Endometrial microvascular endothelial cells (primary cell): ENCODE measurements around the gene DGKI. TPM values are rescaled to one million over a fixed set of nuclear protein-coding genes. Genes with fewer than 3 reads are reported as not detected.
"Not testable (repeated sequence)": the region's sequence is repeated elsewhere in the genome, so short reads cannot be mapped to it uniquely, and the experiment has no call there.

Source experiments
- in situ Hi-C: cut with HindIII; loops from 2 replicates; pipeline ENCODE4 v1.10.0; 2017; ENCODE audit warnings: low sequenced_read_pairs, low pct_unique_long_range_greater_than_20kb; ENCODE audit errors: inconsistent ontology term
- total RNA-seq: library from RNA; depleted of rRNA; stranded (reverse); fragments of >200 nt; gene quantifications from one replicate; pipeline ENCODE4 v1.2.3, GENCODE V29; 2015; ENCODE audit errors: inconsistent ontology term

DGKI gene
- total RNA-seq, 1 donor from 2014 or later = not detected

DNA sequence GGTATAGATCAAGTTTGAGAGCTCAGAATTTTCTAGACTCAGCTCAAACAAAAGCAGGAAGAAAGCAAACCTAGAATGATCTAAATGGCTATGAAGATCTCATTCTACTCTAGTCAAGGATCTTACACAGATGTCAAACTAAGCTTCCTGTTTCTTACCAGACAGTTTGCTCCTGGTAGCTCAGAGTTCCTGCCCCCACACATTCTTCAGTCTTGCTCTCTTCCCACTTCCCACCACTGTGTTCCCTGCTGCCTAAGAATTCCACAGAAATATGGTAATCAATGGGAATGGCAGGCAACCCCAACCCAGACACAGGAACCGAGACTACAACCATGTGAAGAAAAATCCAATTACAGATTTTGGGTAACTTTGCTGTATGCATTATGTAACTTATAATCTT, 369.8 kb downstream of the DGKI start:
- in situ Hi-C loops = no loop called here

DNA sequence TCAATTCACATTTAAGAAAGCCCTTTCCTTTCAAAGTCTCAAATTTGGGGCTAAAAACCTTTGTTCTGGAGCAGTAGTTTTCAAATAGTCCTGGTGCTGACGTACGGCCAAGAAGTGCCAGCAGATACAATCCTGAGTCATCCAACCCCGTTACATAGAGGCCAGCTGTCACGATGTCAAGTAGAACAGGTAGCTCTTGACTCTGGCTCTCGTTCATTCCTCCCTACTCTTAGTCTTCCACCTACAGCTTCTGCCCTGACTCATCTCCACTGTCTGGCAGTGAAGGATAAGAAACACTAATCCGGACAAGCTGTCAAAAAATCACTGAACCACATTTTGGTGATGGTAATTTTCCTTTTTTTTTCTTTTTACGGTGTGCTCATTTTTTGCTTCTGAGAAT, 370.8 kb downstream of the DGKI start:
- in situ Hi-C loops = no loop called here

DNA sequence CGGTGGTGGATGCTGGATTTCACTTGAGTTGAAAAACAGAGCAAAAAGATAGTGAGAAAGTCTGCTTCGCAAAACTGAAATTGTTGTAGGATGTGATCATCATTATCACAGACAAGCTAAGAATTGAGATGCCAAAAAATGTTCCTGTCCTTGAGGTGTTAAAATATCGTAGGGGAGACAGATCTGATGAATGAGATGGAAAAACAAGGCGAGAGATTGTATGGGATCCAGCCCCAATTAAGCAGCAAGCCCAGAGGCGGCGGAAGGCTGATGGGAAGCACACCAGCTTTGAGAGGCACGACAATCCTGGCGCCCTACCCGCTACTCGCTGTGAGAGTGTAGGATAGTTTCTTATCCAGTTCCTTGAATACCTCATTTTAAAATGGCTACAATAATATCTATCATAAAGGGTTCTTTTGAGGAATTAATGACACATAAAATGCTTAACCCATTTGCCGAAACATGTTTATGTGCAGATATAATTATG, 372.2 kb downstream of the DGKI start:
- in situ Hi-C loops = no loop called here

DNA sequence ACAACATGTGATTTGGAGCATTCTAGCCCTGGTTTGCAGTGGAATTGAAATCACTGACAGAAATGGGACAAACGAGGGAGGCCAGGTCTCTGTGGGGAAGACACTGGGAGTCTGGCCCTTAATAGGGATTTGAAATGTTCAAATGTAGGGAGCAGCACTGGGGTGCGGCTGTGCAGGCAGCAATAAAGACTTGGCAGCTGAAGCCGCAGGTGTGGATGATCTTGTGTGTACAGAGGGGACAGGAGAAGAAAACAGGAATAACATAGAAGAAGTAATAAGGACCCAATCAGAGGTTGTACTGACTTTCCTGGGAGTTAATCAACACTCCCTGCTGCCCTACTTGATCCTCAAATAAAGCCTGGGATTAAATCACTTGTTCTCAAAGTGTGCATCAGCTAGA, 375.6 kb downstream of the DGKI start:
- in situ Hi-C loops = no loop called here

DNA sequence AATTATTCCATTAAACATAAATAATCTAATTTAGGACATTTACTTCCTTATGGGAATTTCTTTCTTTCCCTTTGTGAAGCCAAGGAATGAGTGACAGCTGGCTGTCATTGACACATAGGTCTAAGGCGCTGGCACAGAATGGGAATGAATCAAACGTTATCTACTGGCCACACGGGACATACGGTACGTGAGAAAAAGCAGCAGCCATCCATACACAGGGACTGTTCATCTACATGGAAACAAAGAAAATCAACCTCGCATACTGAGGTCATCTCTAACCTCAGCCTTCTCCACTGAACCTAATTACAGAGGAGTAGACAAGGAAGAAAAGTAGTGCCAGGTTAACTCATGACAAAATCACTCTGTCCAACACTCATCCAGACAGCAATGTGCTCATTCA, 376.9 kb downstream of the DGKI start:
- in situ Hi-C loops = no loop called here

DNA sequence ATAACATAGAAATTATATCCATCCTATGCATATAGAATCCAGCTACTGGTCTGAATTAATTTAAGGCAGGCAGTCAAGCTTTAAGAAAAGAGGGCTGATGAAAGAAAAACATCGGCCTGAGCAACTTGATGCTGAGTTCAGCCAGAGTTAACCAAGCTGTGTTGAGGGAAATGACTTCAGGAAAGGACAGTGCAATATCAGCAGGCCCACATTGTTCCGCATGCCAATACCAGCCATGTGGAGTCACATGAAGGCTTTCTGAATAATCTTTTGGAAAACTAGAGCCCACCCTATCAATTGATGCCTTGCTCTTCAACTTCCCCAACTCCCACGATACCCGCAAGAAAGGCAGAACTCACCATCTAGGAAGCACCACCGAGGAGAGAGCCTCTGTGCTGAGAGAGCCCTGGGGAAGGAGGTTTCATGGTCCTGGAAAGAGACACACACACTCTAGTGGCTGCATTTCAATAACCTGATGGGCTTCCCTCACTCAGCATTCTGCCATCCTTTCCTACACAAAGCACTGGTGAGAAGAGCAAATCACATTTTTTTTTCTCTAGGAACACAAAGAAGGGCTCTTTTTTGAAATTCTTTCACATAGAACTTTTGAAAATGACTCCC, 377.5 kb downstream of the DGKI start:
- in situ Hi-C loops = no loop called here

DNA sequence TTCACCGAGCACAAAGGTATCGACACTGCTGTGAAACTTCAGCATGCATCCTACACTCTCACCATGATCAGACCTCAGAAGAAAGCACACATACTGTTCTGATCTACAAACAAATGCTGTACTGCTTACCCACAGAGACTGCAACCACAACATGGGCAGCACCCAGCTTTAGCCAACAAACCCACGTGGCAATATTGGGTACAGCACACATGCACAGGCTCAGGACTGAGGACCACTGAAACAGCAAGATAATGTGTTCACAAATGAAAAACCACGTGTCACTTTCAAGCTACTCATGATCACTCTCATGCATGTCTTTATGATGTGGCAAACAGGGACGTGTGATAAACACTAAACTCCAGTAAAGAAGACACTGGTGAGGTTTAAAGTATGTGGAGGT, 383.9 kb downstream of the DGKI start:
- in situ Hi-C loops = no loop called here

DNA sequence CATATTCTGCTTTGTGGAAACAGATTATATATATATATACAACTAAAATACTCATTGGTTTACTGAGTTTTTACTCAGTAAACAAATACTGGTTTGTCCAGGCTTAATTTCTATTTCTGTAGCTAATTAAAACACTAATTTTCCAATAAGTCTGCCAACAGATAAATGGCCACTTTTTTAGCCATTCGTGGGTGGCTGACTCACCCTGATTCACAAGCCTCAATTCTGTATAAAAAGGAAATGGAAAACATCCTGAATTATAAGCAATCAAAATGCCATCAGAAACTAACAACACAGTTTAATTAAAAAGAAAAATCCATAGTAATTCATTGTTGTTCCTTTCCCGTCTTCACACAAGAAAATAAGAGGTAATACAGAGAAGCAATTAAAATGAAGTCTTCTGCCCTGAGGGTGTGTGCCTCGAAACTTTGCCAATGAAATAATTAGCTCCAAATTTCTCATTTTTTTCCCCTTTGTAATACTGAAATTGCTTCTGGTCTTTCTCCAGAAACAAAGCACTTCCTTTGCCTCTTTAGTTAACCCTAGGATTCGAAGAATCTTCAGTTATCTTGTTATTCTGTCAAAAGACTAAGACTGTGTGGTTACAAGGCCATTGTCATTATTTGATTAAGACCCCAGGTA, 384.6 kb downstream of the DGKI start:
- in situ Hi-C loops = no loop called here

DNA sequence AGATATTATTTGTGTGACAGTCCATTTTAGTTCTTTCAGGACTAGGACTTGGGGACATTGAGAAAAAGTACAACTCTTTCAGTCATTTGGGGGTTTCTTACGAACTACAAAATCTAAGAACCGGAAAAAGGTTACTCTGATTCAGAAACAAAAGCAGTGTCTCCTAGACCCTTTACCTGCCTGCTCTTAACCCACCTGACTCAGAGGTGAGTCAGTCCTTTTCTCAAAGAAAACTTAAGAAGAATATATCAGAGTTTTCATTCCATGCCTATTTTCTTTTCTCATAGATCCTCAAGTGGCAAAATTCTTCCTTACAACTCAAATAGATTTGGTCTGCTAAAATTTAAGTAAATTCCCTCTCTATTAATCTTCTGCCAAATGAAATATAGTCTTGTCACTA, 388.4 kb downstream of the DGKI start:
- in situ Hi-C loops = no loop called here

DNA sequence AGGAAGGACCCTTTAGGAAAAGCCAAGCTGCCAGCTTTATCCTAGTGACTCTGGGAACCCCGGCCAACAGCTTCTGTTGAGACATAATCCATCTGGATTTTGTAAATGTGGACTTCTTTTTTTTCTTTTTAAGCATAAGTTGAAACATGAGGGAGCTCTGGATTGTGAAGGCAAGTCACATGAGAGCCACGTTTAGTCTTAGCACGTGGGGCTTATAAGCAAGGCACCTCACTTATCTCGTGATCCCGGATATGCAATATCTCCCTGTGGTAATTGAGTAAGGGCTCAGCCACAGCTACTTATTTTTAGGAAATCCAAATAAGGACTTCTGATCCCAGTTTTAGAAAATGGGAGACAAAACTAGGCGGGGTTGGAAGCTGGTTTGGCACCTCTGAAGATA, 392.0 kb downstream of the DGKI start:
- in situ Hi-C loops = no loop called here

DNA sequence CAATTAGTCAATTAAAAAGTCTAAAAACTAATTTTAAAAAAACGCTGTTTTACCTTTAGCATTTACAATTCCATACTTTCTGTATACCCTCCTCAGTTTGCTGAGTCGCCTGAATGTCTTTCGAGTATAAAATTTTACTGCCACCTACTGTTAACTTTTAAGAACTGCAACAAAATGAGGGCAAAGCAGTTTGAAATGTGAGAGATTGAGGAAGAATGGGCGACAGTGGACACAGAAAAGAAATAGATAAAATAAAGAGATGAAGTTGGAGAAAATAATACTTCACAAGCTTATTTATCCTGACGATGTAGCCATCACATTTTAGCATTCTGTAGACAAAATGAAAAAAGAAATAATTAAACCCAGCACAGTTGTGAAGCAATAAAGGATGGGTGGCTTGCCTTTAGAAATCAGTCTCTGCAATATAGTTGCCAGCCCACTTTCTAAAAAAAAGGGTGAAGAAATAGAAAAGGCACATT, 392.5 kb downstream of the DGKI start:
- in situ Hi-C loops = no loop called here

DNA sequence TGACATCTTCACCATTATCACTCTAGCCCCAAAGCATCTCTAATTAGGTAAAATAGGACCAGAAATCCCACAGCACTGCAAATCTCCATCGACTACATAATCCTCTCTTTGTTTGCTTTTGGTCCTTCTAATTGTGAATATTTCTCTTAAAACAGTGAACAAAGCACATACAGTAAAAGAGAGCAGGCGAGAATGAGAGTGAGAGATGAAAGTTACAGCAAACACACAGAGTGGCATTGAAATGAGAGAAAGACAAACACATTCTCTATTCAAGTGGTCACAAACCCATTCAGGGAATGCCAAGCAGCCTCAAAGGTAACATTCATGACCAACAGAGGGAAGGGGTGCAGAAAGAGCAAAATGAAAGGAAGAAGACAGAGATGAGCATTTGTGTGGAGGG, 393.4 kb downstream of the DGKI start:
- in situ Hi-C loops = no loop called here

DNA sequence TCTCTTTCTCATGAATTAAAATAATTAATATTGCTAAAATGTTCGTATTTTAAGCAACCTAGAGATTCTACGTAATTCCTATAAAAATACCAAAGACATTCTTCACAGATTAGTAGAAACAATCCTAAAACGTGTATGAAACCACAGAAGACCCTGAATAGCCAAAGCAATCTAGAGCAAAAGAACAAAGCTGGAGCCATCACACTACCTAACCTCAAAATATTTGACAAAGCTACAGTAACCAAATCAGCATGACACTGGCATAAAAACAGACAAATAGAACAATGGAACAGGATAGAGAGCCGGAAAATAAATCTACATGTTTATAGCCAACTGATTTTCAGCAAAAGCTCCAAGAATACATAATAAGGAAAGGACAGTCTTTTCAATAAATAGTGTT, 397.8 kb downstream of the DGKI start:
- in situ Hi-C loops = no loop called here

DNA sequence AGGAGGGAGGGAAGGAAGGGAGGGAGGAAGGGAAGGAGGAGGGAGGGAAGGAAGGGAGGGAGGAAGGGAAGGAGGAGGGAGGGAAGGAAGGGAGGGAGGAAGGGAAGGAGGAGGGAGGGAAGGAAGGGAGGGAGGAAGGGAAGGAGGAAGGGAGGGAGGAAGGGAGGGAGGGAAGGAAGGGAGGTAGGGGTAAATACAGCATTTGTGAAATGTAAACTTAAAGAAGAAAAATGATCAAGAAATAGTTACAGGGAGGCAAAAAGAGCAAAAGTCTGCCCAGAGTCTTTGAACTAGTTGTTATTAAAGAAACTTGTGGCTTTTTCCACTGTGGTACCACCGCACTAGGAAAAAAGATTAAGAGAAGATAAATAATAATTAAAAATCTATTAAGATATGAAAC, 398.2 kb downstream of the DGKI start:
- in situ Hi-C loops = not testable (repeated sequence)

DNA sequence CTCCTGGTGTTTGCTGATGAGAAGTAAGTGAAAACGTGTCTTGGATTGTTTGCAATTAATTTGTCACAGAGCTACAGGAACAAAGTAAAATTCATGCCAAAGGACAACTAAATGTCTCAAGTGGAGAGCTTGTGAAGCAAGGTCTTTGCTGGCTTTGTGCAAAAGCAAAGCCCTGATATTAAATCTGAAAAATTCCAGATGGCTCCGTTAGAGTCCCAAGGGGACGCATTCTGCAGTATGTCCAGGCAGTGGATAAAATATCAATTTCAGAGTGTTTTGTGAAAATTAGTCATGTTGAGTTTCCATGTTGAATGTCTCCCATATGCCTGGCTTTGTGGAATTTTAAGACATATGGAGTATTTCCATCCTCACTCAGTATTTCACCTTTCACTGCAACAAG, 400.7 kb downstream of the DGKI start:
- in situ Hi-C loops = no loop called here

DNA sequence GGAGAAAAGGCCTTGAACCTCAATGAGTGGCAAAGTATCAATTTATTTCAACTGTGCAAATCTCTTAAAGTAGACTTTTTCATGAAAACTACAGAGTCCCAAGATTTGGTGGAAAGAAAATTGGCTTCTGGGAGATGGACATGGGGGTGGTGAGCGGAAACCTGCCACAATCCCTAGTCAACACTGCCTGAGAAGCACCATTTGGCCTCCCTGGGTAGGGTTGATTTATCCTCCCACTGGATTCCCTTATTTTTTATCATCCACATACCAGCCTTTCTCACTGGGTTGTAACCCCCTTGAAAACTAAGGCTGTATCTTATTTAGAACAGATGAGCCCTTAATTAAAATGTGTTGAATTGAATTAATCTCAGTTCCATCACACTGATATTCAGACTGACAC, 401.5 kb downstream of the DGKI start:
- in situ Hi-C loops = no loop called here

DNA sequence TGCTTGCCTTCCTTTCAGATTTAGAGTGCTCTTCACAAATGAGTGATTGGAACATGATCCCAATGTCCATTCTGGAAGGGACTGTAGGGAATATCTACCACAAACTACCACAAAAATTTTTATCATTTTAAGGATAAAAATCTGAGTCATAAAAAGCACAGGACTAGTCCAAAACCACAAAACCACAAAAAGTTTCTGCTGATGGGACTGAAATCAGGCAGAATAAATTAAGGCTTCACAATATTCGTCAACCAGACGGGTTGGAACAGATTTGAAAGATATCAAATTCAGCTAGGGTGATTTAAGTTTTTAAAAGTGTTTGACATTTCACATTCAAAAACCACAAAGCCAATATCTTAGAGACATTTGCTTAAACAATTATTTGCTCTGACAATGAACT, 403.2 kb downstream of the DGKI start:
- in situ Hi-C loops = no loop called here

DNA sequence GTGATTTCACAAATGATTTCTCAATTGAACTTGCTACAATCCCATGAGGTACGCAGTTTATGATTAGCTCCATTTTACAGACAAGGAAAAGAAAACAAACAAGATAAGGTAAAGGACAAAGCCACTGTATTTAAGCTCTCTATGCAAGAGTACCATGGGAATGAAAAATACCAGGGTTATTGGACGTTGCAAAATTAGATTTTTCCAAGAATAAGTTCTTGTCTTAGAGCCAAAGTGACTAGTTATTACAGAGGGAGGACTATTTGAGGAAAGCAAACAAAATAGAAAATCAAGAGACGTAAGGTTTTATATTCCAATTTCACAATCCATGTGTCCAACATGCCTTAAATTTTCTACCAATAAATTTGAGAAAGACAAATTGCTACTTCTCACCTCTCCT, 405.3 kb downstream of the DGKI start:
- in situ Hi-C loops = no loop called here

DNA sequence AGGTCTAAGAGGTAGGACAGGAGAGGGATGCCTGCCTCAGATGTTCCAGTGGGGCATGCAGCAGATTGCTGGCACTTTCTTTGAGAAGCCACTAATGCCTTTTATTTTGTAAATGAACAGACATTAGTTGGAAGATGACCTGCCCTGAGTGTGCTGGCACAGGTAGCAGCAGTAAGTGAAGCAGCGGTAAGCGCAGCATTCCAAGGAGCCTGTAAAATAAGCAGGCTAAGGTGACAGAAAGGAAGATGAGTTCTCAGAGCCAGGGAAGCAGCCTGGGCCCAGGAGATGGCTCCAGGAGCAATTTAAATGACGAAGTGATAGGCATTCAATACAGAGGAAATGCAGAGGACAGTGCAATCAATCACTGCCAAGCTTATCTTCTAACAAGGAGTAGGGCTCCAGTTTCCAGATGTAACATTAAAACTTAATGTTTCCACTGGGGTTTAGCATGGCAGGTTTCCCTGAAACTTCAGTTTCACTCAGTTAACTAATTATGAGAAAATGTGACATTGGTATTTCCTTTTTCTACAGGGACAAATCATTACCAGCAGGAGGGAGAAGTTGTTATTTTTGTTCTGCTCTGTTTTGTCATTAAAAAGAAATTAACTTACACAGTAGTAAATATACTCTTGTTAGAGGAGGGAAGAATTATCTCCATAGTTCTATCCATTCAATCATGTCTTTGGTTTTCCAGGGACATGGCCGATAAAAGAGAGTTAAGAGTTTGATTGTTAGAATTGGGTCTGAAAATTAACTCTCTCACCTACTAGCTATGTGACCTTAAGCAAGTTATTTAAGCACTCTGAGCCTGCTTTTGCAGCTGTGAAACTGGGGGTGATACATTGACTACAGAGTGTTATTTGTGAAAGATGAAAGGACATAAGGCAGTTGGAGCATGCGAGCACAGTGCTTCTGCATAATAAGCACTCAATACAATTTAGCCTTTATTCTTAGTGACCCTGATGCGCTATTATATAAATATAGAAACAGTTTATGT, 406.6 kb downstream of the DGKI start:
- in situ Hi-C loops = no loop called here

DNA sequence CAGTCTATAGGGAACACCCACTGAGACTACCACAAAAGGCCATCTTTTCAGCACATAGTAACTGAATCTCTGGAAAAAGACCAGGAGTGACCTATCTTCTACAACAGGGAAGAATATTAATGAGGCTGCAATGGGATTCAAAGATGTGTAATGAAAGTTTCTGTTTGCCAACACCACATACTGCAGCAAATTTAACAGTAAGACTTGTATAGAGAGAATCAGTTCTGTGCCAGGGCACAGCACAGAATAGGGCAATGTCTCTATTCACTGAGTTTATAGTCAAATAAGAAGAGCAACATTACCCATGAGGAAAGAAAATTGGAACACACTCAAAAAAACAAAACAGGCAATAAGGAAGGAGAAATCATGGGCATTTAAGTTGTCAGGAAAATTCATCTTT, 411.8 kb downstream of the DGKI start:
- in situ Hi-C loops = no loop called here
